ENCODE measurements around the gene FBXW8.

DNA sequence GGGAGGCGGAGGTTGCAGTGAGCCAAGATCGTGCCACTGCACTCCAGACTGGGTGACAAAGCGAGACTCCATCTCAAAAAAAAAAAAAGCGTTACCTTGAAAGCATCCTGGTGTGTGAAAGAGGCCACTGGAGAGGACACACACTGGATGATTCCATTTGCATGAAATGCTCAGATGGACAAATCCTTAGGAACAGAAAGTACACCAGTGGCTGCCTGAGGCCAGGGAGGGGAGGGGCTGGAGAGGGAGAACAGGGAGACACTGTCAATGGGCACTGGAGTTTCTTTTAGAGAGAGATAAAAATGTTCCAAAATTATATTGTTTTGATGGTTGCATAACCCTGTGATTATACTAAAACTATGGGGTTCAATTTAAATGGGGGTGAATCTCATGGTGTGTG is 168.7 kb downstream of the FBXW8 start:
- TF ChIP-seq, protein P1, sequence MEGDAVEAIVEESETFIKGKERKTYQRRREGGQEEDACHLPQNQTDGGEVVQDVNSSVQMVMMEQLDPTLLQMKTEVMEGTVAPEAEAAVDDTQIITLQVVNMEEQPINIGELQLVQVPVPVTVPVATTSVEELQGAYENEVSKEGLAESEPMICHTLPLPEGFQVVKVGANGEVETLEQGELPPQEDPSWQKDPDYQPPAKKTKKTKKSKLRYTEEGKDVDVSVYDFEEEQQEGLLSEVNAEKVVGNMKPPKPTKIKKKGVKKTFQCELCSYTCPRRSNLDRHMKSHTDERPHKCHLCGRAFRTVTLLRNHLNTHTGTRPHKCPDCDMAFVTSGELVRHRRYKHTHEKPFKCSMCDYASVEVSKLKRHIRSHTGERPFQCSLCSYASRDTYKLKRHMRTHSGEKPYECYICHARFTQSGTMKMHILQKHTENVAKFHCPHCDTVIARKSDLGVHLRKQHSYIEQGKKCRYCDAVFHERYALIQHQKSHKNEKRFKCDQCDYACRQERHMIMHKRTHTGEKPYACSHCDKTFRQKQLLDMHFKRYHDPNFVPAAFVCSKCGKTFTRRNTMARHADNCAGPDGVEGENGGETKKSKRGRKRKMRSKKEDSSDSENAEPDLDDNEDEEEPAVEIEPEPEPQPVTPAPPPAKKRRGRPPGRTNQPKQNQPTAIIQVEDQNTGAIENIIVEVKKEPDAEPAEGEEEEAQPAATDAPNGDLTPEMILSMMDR (conservative IDR thresholded peaks at IDR 0.05 in 1 of 2, IDR thresholded peaks at IDR 0.05 in 1 of 2; ENCODE audit: extremely low read depth in 1 of 2, insufficient read depth in 1 of 2, low read depth in 1 of 2, low read length in 2 of 2), result no peak
- TF ChIP-seq EZH2 (IDR thresholded peaks at IDR 0.05; ENCODE audit: borderline replicate concordance, low read length), result no peak

Measured in mammary epithelial cell (primary cell).